Glomerular endothelial cell (primary cell): ENCODE measurements around the gene ZNF85. TPM values are rescaled to one million over a fixed set of nuclear protein-coding genes. Genes with fewer than 3 reads are reported as not detected.
A peak's percentile ranks its signal among the peaks of the same experiment; 100 is the strongest.
"Not testable (repeated sequence)": the region's sequence is repeated elsewhere in the genome, so short reads cannot be mapped to it uniquely, and the experiment has no call there.

Source experiments
- DNase-seq: peaks from one replicate; pipeline ENCODE4 v3.0.0-alpha.2; 2011; ENCODE audit warnings: low read depth, low spot score; ENCODE audit errors: extremely low read depth
- total RNA-seq: library from RNA; depleted of rRNA; stranded (reverse); fragments of >200 nt; gene quantifications from 2 replicates; pipeline ENCODE4 v1.2.3, GENCODE V29; 2015

The ZNF85 gene
- total RNA-seq: 7.8 and 14.1 TPM in 2 replicates

DNA sequence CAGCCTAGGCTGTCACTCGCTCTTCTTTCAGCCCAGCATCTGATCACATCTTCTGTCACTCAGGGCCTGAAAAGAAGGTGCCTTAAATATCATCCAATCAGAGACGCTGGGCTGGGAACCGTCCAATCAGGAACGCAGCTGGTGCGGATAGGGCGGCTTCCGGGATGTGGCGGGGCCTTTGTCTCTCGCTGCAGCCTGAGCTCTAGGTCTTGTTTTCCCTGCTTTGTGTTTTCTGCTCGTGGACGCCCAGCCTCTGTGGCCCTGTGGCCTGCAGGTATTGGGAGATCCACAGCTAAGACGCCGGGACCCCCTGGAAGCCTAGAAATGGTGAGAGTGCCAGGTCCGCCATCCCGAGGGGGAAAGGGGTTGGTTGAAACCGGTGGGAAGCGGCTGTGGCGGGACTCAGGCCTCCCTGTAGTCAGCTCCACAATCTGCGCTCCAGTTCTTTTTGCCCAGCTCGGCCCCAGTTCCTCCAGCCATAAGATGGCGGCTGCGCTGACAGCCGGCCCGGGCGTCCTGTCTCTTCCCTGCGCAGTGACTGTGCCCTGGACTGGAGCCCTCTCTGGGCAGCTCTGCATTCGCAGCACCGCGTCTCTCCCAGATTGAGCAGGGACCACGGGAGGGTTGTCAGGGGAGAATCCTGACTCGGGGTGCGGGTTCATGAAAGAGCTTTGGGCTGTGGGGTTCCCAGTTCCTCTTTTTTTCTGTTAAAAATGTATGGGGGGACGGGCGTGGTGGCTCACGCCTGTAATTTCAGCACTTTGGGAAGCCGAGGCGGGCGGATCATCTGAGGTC is at the start of gene ZNF85:
Gene ZNF85 (plus strand): TSS at position 175 of the 795 bp plus-strand sequence. CDS start 150 bp downstream, at position 325.
- peak; percentile 54 for DNase-seq

DNA sequence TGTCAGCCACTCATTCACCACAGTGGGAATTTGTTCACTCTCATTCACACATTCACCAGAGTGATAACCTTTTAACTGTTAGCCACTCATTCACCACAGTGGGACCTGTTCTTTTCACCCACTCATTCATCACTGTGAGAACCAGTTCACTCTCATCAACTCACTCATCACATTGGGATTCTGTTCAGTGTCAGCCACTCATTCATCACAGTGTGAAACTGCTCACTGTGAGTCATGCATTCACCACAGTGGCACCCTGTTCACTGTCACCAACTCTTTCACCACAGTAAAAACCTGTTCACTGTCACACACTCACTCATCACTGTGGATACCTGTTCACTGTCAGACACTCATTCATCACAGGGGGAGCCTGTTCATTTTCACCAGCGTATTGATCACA is 43.5 kb upstream of the ZNF85 start:
- no peak for DNase-seq

- DNase-seq: no peak
These were observed 10.1 kb upstream of the ZNF85 start for GRCh38 chr19:20912973-20913372.

GRCh38 chr19:20925481-20925880 is 2.4 kb downstream of the ZNF85 start:
- no peak for DNase-seq

DNA sequence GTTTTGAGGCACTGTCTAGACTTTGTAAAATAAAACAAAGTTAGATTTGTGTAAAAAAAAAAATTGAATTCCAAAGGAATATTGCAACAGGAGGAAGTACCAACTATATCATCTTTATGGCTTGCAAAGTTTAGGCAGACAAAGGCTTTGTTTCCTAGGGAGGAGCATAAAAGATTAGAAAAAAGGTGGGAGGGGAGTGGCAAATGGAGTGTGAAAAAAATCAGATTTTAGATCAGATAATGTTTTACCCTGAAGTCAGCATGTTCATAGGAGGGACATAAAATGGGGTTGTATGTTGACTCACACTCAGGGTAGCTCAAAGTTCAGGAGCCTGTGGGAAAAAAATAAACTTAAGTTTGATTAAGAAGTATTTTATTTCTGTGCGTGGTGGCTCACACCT is 3.7 kb downstream of the ZNF85 start:
- DNase-seq: no peak

DNA sequence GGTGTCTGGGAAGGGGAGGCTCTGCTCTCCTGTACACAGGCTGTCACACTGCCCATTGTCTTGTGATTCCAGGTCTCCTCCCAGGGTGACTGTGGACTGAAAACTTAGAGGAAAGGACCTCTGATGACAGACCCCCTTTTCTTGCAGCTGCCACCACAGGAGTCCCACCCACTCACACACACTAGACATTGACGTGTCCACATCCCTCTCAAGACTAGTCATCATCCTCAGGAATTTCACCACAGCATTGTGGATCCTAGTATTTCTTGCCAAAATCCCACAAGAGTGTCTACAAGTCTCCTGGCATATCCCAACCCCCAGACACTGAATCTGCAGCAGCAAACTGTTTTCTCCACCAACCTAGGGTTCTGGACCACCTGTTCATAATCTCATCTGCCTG is 5.3 kb downstream of the ZNF85 start:
- no peak for DNase-seq

DNA sequence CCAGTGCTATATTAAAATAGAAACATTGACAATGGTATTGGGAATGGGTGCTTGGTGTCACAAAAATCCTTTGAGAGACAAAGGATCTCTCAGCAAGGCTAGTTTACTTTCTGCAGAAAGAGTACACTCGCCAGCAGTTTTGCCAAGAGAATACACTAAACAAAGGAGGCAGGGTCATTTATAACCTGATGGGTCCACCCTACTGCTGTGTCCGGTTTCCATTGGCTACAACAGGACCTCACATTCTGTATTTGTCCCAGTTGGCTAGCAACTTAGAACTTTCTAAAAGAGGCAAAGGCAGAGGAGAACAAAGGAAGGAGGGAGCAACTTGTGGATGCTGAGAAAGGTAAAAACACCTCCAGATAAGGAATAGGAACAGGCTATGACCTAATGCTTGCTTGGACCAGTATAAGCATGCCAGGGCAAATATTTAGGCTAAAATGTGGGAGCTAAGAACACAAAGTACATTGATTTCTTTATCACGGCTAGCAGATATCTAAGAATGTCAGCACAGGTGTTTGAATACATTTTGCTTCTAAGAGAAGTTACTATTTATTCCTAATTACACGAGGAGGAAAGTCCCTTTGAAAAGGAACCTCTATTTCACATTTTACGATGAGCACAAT is 13.4 kb downstream of the ZNF85 start:
- DNase-seq: not testable (repeated sequence)

DNA sequence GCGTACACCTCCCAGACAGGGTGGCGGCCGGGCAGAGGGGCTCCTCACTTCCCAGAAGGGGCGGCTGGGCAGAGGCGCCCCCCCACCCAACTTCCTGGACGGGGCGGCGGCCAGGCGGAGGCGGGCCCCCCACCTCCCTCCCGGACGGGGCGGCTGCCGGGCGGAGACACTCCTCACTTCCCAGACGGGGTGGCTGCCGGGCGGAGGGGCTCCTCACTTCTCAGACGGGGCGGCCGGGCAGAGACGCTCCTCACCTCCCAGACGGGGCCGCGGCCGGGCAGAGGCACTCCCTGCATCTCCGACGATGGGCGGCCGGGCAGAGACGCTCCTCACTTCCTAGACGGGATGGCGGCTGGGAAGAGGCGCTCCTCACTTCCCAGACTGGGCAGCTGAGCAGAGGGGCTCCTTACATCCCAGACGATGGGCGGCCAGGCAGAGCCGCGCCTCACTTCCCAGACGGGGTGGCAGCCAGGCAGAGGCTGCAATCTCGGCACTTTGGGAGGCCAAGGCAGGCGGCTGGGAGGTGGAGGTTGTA is 29.6 kb downstream of the ZNF85 start:
- DNase-seq: not testable (repeated sequence)

DNA sequence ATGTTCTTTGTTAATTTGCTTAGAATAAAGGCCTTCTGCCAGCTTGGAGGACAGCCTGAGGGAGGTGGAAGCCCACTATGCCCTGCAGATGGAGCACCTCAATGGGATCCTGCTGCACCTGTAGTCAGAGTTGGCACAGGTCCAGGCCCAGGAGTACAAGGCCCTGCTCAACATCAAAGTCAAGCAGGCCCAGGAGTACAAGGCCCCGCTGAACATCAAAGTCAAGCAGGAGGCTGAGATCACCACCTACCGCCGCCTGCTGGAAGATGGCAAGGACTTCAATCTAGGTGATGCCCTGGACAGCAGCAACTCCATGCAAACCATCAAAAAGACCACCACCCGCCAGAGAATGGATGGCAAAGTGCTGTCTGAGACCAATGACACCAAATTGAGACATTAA is 41.7 kb downstream of the ZNF85 start:
- no peak for DNase-seq

DNA sequence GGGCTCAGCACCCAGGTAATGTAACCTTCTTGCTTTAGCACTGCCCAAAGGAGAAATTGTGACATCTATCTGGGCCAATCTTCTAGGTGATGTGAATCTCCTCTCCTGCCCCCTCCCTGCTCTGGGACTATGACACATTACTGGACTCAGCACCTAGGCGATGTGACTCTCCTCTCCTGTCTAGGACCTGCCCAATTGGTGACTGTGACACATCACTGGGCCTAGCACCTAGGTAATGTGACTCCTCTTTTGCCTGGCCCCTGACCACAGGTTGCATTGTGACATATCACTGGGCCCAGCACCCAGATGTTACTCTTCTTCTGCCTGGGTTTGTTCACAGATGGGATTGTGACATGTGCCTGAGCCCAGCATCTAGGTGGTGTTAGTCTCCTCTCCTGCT is 45.0 kb downstream of the ZNF85 start:
- no peak for DNase-seq

- no peak for DNase-seq
These were observed 46.4 kb downstream of the ZNF85 start for GRCh38 chr19:20969498-20969897.

GRCh38 chr19:20969898-20970297 is 46.8 kb downstream of the ZNF85 start:
- no peak for DNase-seq

DNA sequence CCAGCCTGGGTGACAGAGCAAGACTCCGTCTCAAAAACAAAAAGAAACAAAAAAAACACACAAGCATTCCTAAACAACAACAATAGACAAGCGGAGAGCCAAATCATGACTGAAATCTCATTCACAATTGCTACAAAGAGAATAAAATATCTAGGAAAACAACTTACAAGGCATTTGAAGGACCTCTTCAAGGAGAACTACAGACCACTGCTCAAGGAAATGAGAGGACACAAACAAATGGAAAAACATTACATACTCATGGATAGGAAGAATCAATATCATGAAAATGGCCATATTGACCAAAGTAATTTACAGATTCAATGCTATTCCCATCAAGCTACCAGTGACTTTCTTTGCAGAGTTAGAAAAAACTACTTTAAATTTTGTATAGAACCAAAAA is 69.7 kb downstream of the ZNF85 start:
- not testable (repeated sequence) for DNase-seq

DNA sequence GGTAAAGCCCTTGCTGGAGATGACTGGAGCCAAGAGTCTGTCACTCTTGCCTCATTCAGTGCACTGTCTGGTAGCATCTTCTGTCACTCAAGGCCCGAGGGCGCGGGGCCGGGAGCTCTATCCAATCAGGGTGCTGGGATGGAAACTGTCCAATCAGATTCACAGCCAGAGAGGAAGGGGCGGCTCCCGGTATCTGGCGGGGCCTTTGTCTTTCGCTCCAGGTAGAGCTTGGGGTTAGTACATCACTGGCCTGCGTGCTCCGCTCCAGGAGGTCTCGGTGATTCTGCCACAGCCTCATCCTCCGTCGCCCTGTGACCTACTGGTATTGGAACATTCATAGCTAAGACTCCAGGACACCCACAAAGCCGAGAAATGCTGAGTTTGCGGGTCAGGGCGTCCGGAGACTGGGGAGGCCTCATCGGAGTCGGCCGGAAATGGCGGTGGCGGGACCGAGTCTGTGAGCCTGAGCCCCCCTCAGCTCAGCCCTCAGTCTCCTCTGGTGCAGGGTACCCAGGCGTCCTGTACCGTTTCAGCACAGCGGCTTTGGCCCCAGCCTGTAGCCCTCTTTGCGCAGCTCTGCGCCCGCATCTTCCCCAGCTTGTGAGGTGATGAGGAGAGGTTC is 76.8 kb downstream of the ZNF85 start:
- no peak for DNase-seq

Other genes starting within 250 kb of the ZNF85 start
- gene ZNF66, start 146.9 kb upstream of the ZNF85 start, total RNA-seq: 2.5 and 5.3 TPM in 2 replicates
- 3.4 and 6.4 TPM in 2 replicates for gene ZNF430, start 97.4 kb downstream of the ZNF85 start, total RNA-seq
- gene ZNF714, start 159.0 kb downstream of the ZNF85 start, total RNA-seq: 2.9 and 5.8 TPM in 2 replicates
- 3.8 and 4.6 TPM in 2 replicates for gene ZNF431, start 218.8 kb downstream of the ZNF85 start, total RNA-seq